ENCODE data around the gene A2M. TPM values are rescaled to one million over a fixed set of nuclear protein-coding genes. Genes with fewer than 3 reads are reported as not detected.

The A2M gene
- total and polyA plus RNA-seq, 2 of the 13 experiments (the other 11 are each of a cell fraction or from before 2014, with no cell fraction given): 2,807 to 6,551 TPM

DNA sequence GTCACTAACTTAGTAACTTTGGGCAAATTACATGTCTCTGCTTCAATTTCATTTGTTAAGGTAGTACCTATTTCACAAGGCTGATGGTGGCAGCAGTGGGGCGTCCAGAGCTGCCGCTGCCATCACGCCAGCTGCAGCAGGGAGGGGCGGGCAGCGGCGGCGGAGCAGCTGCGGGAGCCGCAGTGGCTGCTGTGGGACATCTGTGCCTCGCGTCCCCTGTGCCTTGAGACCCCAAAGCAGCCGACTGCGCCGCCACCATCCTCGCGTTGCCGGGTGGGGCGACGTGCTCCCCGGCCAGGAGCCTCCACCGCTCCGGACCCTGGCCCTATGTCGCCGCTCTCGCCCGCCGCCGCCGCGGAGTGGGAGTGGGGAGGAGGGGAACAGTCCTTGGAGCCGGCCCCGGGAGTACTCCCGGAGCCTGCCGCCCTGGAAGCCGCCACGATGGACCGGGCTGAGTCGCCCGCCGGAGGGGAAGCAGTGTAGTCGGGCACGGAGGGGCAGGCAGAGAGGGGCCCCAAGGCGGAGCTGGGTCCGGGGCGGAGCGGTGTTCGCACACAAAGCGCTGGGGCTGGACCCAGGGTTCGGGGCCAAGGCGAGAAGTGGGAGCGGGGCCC is 51.4 kb downstream of the A2M start (continued):
- TF ChIP-seq USF2 (IDR thresholded peaks at IDR 0.05; ENCODE audit: low read depth, low read length) (no peak), USF2 (CRISPR knock-in tag; IDR thresholded peaks at IDR 0.05; ENCODE audit: borderline replicate concordance) (peak; percentile 44; the same call in 1 of the 2 replicates), MTA3 (CRISPR knock-in tag; IDR thresholded peaks at IDR 0.05) (no peak), ZFP36L1 (CRISPR knock-in tag; IDR thresholded peaks at IDR 0.05) (no peak), ZFP36 (IDR thresholded peaks at IDR 0.05; ENCODE audit: borderline replicate concordance, low read depth, low read length, partially characterized antibody) (no peak), SETDB1 (CRISPR knock-in tag; IDR thresholded peaks at IDR 0.05; ENCODE audit: borderline replicate concordance) (no peak), HDAC6 (IDR thresholded peaks at IDR 0.05; ENCODE audit: low read depth, low read length) (no peak), MEIS1 (CRISPR knock-in tag; IDR thresholded peaks at IDR 0.05; ENCODE audit: borderline replicate concordance) (peak; percentile 73; the same call in 1 of the 2 replicates), ZBTB8A (CRISPR knock-in tag; IDR thresholded peaks at IDR 0.05; ENCODE audit: borderline replicate concordance, low read depth) (no peak), GATA4 (IDR thresholded peaks at IDR 0.05; ENCODE audit: borderline replicate concordance, low read depth) (no peak), IRF9 (CRISPR knock-in tag; IDR thresholded peaks at IDR 0.05; ENCODE audit: borderline replicate concordance) (no peak), HDAC1 (CRISPR knock-in tag; IDR thresholded peaks at IDR 0.05) (peak; percentile 47; the same call in 1 of the 2 replicates), MYNN (CRISPR knock-in tag; IDR thresholded peaks at IDR 0.05; ENCODE audit: low read depth) (no peak), SMARCC2 (IDR thresholded peaks at IDR 0.05) (no peak), KLF12 (CRISPR knock-in tag; IDR thresholded peaks at IDR 0.05; ENCODE audit: borderline replicate concordance) (no peak), TOPORS (CRISPR knock-in tag; IDR thresholded peaks at IDR 0.05) (no peak), NFKBIZ (CRISPR knock-in tag; IDR thresholded peaks at IDR 0.05) (no peak), FOXO1 (CRISPR knock-in tag; IDR thresholded peaks at IDR 0.05) (0 out of 2 replicates have a peak, but pooled peaks have one; percentile 41), BCL3 (CRISPR knock-in tag; IDR thresholded peaks at IDR 0.05) (peak; percentile 78; the same call in 1 of the 2 replicates), ZIK1 (CRISPR knock-in tag; IDR thresholded peaks at IDR 0.05; ENCODE audit: borderline replicate concordance, low read depth) (peak; percentile 35; the same call in 1 of the 2 replicates), ZNF773 (CRISPR knock-in tag; IDR thresholded peaks at IDR 0.05; ENCODE audit: borderline replicate concordance) (no peak)
- TF ChIP-seq, protein P1, sequence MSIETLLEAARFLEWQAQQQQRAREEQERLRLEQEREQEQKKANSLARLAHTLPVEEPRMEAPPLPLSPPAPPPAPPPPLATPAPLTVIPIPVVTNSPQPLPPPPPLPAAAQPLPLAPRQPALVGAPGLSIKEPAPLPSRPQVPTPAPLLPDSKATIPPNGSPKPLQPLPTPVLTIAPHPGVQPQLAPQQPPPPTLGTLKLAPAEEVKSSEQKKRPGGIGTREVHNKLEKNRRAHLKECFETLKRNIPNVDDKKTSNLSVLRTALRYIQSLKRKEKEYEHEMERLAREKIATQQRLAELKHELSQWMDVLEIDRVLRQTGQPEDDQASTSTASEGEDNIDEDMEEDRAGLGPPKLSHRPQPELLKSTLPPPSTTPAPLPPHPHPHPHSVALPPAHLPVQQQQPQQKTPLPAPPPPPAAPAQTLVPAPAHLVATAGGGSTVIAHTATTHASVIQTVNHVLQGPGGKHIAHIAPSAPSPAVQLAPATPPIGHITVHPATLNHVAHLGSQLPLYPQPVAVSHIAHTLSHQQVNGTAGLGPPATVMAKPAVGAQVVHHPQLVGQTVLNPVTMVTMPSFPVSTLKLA (IDR thresholded peaks at IDR 0.05): no peak
- TF ChIP-seq, protein P2, sequence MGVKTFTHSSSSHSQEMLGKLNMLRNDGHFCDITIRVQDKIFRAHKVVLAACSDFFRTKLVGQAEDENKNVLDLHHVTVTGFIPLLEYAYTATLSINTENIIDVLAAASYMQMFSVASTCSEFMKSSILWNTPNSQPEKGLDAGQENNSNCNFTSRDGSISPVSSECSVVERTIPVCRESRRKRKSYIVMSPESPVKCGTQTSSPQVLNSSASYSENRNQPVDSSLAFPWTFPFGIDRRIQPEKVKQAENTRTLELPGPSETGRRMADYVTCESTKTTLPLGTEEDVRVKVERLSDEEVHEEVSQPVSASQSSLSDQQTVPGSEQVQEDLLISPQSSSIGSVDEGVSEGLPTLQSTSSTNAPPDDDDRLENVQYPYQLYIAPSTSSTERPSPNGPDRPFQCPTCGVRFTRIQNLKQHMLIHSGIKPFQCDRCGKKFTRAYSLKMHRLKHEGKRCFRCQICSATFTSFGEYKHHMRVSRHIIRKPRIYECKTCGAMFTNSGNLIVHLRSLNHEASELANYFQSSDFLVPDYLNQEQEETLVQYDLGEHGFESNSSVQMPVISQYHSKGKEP (CRISPR knock-in tag; IDR thresholded peaks at IDR 0.05): no peak

Measured in HepG2 (cell line).